ENCODE measurements around the gene KCNMB4.

The KCNMB4 gene

GRCh38 chr12:70456953-70457352 is 90.9 kb downstream of the KCNMB4 start:
- no peak for ATAC-seq
- TF ChIP-seq CSRNP3 (CRISPR knock-in tag; IDR thresholded peaks at IDR 0.05) (no peak), ESRRG (CRISPR knock-in tag; IDR thresholded peaks at IDR 0.05) (no peak), ARNTL (CRISPR knock-in tag; IDR thresholded peaks at IDR 0.05; ENCODE audit: borderline replicate concordance, low read depth) (no peak), PATZ1 (CRISPR knock-in tag; IDR thresholded peaks at IDR 0.05; ENCODE audit: borderline replicate concordance) (no peak), CREB5 (CRISPR knock-in tag; IDR thresholded peaks at IDR 0.05; ENCODE audit: low read depth) (no peak), ZFP3 (CRISPR knock-in tag; IDR thresholded peaks at IDR 0.05) (no peak), ISL1 (CRISPR knock-in tag; IDR thresholded peaks at IDR 0.05) (no peak), RARB (CRISPR knock-in tag; IDR thresholded peaks at IDR 0.05) (no peak), PPARA (CRISPR knock-in tag; IDR thresholded peaks at IDR 0.05; ENCODE audit: borderline replicate concordance) (no peak), ZNF70 (CRISPR knock-in tag; IDR thresholded peaks at IDR 0.05) (no peak), TSHZ2 (CRISPR knock-in tag; IDR thresholded peaks at IDR 0.05) (no peak), ZFP30 (CRISPR knock-in tag; IDR thresholded peaks at IDR 0.05) (no peak)

GRCh38 chr12:70459786-70460185 is 93.7 kb downstream of the KCNMB4 start:
- ATAC-seq, result no peak
- TF ChIP-seq ARNTL (CRISPR knock-in tag; IDR thresholded peaks at IDR 0.05; ENCODE audit: borderline replicate concordance, low read depth) (no peak), ZFP30 (CRISPR knock-in tag; IDR thresholded peaks at IDR 0.05) (no peak), ZNF8 (CRISPR knock-in tag; IDR thresholded peaks at IDR 0.05) (no peak), ESRRG (CRISPR knock-in tag; IDR thresholded peaks at IDR 0.05) (no peak), ZNF70 (CRISPR knock-in tag; IDR thresholded peaks at IDR 0.05) (no peak), BACH2 (CRISPR knock-in tag; IDR thresholded peaks at IDR 0.05; ENCODE audit: borderline replicate concordance) (no peak), RARB (CRISPR knock-in tag; IDR thresholded peaks at IDR 0.05) (no peak)

- TF ChIP-seq TCF4 (CRISPR knock-in tag; IDR thresholded peaks at IDR 0.05; ENCODE audit: borderline replicate concordance), result no peak
- no peak for ATAC-seq
Observed at GRCh38 chr12:70463997-70464396, 97.9 kb downstream of the KCNMB4 start.

- TF ChIP-seq POU6F1 (CRISPR knock-in tag; IDR thresholded peaks at IDR 0.05; ENCODE audit: borderline replicate concordance, low read depth), result no peak
- TF ChIP-seq ZFP30 (CRISPR knock-in tag; IDR thresholded peaks at IDR 0.05), result no peak
- TF ChIP-seq ZFP3 (CRISPR knock-in tag; IDR thresholded peaks at IDR 0.05), result no peak
- no peak for TF ChIP-seq ZNF8 (CRISPR knock-in tag; IDR thresholded peaks at IDR 0.05)
- no peak for TF ChIP-seq SNAI2 (CRISPR knock-in tag; IDR thresholded peaks at IDR 0.05)
- no peak for TF ChIP-seq ZC3H10 (CRISPR knock-in tag; IDR thresholded peaks at IDR 0.05)
- TF ChIP-seq ESRRG (CRISPR knock-in tag; IDR thresholded peaks at IDR 0.05), result no peak
- no peak for ATAC-seq
Observed at GRCh38 chr12:70466753-70467152, 100.7 kb downstream of the KCNMB4 start.

Data from SK-N-SH treated with all-trans-retinoic acid at 6 μM for 48 hours (cell line).